CD8-positive, alpha-beta memory T cell (primary cell): Measurements from ENCODE around the gene CACNA1G. TPM values are rescaled to one million over a fixed set of nuclear protein-coding genes. Genes with fewer than 3 reads are reported as not detected.

Source experiments
- CTCF ChIA-PET: fragments of 350-600 bp; sonication (Branson Sonifier 250); formaldehyde crosslinking; loops from one replicate; lab custom pipeline; 2021; ENCODE audit warnings: antibody characterized with exemption; lab: Charles Lee
- POLR2A ChIA-PET: fragments of 350-600 bp; sonication (Branson Sonifier 250); formaldehyde crosslinking; loops from one replicate; lab custom pipeline; 2021; ENCODE audit warnings: antibody characterized with exemption; lab: Charles Lee
- DNase-seq, 5 donors: peaks; one replicate each; pipeline versions ENCODE4 v3.0.0 to v3.0.0-alpha.2; 2020 to 2022; ENCODE audit warnings: mixed read lengths in 1 of 5
- H3K27ac ChIP-seq: one replicate; pipeline ENCODE4 v1.7.0; 2013; ENCODE audit warnings: low read depth, mild to moderate bottlenecking, low read length, moderate library complexity
- H3K27me3 ChIP-seq: 2 replicates; pipeline ENCODE4 v1.7.0; 2013; ENCODE audit warnings: low read length, mild to moderate bottlenecking; ENCODE audit not compliant: insufficient read depth, poor library complexity, severe bottlenecking
- H3K36me3 ChIP-seq: 2 replicates; pipeline ENCODE4 v1.7.0; 2013; ENCODE audit warnings: mild to moderate bottlenecking, low read length, moderate library complexity; ENCODE audit not compliant: insufficient read depth
- H3K4me1 ChIP-seq: 2 replicates; pipeline ENCODE4 v1.7.0; 2013; ENCODE audit warnings: mild to moderate bottlenecking, low read length, moderate library complexity; ENCODE audit not compliant: insufficient read depth
- H3K4me3 ChIP-seq: 2 replicates; pipeline ENCODE4 v1.7.0; 2013; ENCODE audit warnings: mild to moderate bottlenecking, low read length
- H3K9me3 ChIP-seq: 2 replicates; pipeline ENCODE4 v1.7.0; 2013; ENCODE audit warnings: mild to moderate bottlenecking, low read length
- H3K27ac Mint-ChIP-seq, 8 donors: one replicate each; pipeline ENCODE4 v1.8.0; 2020 to 2021; ENCODE audit warnings: mixed read lengths in 8 of 8, mild to moderate bottlenecking in 6 of 8, inconsistent platforms in 3 of 8, moderate library complexity in 3 of 8
- H3K27me3 Mint-ChIP-seq, 2 donors: one replicate each; pipeline ENCODE4 v1.8.0; 2020 to 2021; ENCODE audit warnings: mixed read lengths in 2 of 2, mild to moderate bottlenecking in 1 of 2, moderate library complexity in 1 of 2
- H3K36me3 Mint-ChIP-seq, 3 donors: one replicate each; pipeline ENCODE4 v1.8.0; 2020 to 2021; ENCODE audit warnings: mixed read lengths in 3 of 3, inconsistent platforms in 1 of 3, mild to moderate bottlenecking in 1 of 3
- H3K4me1 Mint-ChIP-seq, 3 donors: one replicate each; pipeline ENCODE4 v1.8.0; 2020 to 2021; ENCODE audit warnings: mixed read lengths in 3 of 3, inconsistent platforms in 1 of 3, mild to moderate bottlenecking in 1 of 3
- H3K4me3 Mint-ChIP-seq, 7 donors: one replicate each; pipeline ENCODE4 v1.8.0; 2020 to 2021; ENCODE audit warnings: mixed read lengths in 7 of 7, mild to moderate bottlenecking in 6 of 7, moderate library complexity in 4 of 7, inconsistent platforms in 2 of 7
- H3K9me3 Mint-ChIP-seq, 5 donors: one replicate each; pipeline ENCODE4 v1.8.0; 2020 to 2022; ENCODE audit warnings: mixed read lengths in 5 of 5, mild to moderate bottlenecking in 3 of 5, moderate library complexity in 2 of 5, inconsistent platforms in 1 of 5
- polyA plus RNA-seq: library from polyadenylated mRNA; unstranded; fragments of 300-500 nt; fragmentation: Illumina TruSeq; gene quantifications from one replicate; pipeline ENCODE4 v1.2.3, GENCODE V29; 2021
- total RNA-seq, 2 experiments: library from RNA; stranded (reverse); gene quantifications; one replicate each; pipeline ENCODE4 v1.2.3, GENCODE V29; 2021

CACNA1G gene
- total and polyA plus RNA-seq, 3 experiments from 2014 or later, result 0.07 TPM; not detected in 2

- Mint-ChIP-seq H3K9me3 (no peaks in the 10 kb centered on the region), H3K27ac (no peak overlapping the region)
- CTCF ChIA-PET, result interaction anchor here (1.3 to 1.8 kb wide), 2 partner anchors 11 to 14 kb away, joined by 3 to 5 read pairs; no protein-coding TSS in a partner anchor
Observed at GRCh38 chr17:50527949-50528474, 32.5 kb upstream of the CACNA1G start.

GRCh38 chr17:50529849-50530248 is 30.7 kb upstream of the CACNA1G start:
- no peak overlapping the region for H3K27ac ChIP-seq
- ChIA-PET POLR2A (no interaction called here), CTCF (no interaction called here)
- H3K27me3 Mint-ChIP-seq, result peaks cover 45 to 64% of the 10 kb centered on the region in 2 donors
- H3K27ac Mint-ChIP-seq, result no peak overlapping the region
- H3K36me3 ChIP-seq, result no peaks in the 10 kb centered on the region
- no peaks in the 10 kb centered on the region for H3K36me3 Mint-ChIP-seq
- no peaks in the 10 kb centered on the region for H3K4me1 ChIP-seq
- H3K9me3 Mint-ChIP-seq, result no peaks in the 10 kb centered on the region
- peaks cover 44% of the 10 kb centered on the region for H3K27me3 ChIP-seq
- H3K4me3 ChIP-seq, result no peak overlapping the region
- no peak overlapping the region for H3K4me3 Mint-ChIP-seq
- no peaks in the 10 kb centered on the region for H3K9me3 ChIP-seq
- H3K4me1 Mint-ChIP-seq, result peaks cover 0 to 24% (median 4%) of the 10 kb centered on the region in 3 donors
- DNase-seq, result no peak

More at GRCh38 chr17:50527949-50528474, 32.5 kb upstream of the CACNA1G start:
- Mint-ChIP-seq H3K4me1 (peaks cover 0 to 13% (median 0%) of the 10 kb centered on the region in 3 donors), H3K36me3 (no peaks in the 10 kb centered on the region), H3K27me3 (peaks cover 35 to 49% of the 10 kb centered on the region in 2 donors), H3K4me3 (no peak overlapping the region)
- Histone ChIP-seq H3K4me3 (no peak overlapping the region), H3K36me3 (no peaks in the 10 kb centered on the region), H3K4me1 (no peaks in the 10 kb centered on the region), H3K27ac (no peak overlapping the region), H3K9me3 (no peaks in the 10 kb centered on the region), H3K27me3 (peaks cover 37% of the 10 kb centered on the region)
- DNase-seq, result no peak
- POLR2A ChIA-PET, result no interaction called here

GRCh38 chr17:50531428-50532025 is 29.0 kb upstream of the CACNA1G start:
- ChIA-PET CTCF (no interaction called here), POLR2A (no interaction called here)
- Histone ChIP-seq H3K4me1 (no peaks in the 10 kb centered on the region), H3K27me3 (peaks cover 44% of the 10 kb centered on the region), H3K9me3 (no peaks in the 10 kb centered on the region), H3K4me3 (no peak overlapping the region), H3K27ac (no peak overlapping the region), H3K36me3 (no peaks in the 10 kb centered on the region)
- H3K9me3 Mint-ChIP-seq, result no peaks in the 10 kb centered on the region
- H3K27me3 Mint-ChIP-seq, result peaks cover 56 to 72% of the 10 kb centered on the region in 2 donors
- H3K27ac Mint-ChIP-seq, result no peak overlapping the region
- no peak overlapping the region for H3K4me3 Mint-ChIP-seq
- peaks cover 0 to 24% (median 4%) of the 10 kb centered on the region in 3 donors for H3K4me1 Mint-ChIP-seq
- DNase-seq, result no peak
- no peaks in the 10 kb centered on the region for H3K36me3 Mint-ChIP-seq

GRCh38 chr17:50532452-50533024 is 28.0 kb upstream of the CACNA1G start, which contains the start of gene EPN3:
EPN3 (plus strand) TSS chr17:50532735; CDS start chr17:50536557, 3,822 bp downstream.
- no peaks in the 10 kb centered on the region for H3K9me3 Mint-ChIP-seq
- H3K4me3 Mint-ChIP-seq, result peak within 1 kb of the TSS in 1 of 7 donors; percentile 51
- H3K4me1 Mint-ChIP-seq, result peaks cover 0 to 24% (median 4%) of the 10 kb centered on the region in 3 donors
- ChIA-PET CTCF (no interaction called here), POLR2A (no interaction called here)
- Histone ChIP-seq H3K36me3 (no peaks in the 10 kb centered on the region), H3K4me1 (no peaks in the 10 kb centered on the region), H3K4me3 (no peak within 1 kb of the TSS), H3K9me3 (no peaks in the 10 kb centered on the region), H3K27me3 (peaks cover 44% of the 10 kb centered on the region), H3K27ac (no peak within 1 kb of the TSS)
- no peak within 1 kb of the TSS for H3K27ac Mint-ChIP-seq
- DNase-seq, result no peak
- peaks cover 56 to 72% of the 10 kb centered on the region in 2 donors for H3K27me3 Mint-ChIP-seq
- no peaks in the 10 kb centered on the region for H3K36me3 Mint-ChIP-seq

GRCh38 chr17:50533185-50533584 is 27.3 kb upstream of the CACNA1G start:
- no peaks in the 10 kb centered on the region for H3K9me3 Mint-ChIP-seq
- Histone ChIP-seq H3K27me3 (peaks cover 44% of the 10 kb centered on the region), H3K4me3 (no peak overlapping the region), H3K9me3 (no peaks in the 10 kb centered on the region), H3K36me3 (no peaks in the 10 kb centered on the region), H3K27ac (no peak overlapping the region), H3K4me1 (no peaks in the 10 kb centered on the region)
- no peak overlapping the region for H3K27ac Mint-ChIP-seq
- peak overlapping the region in 1 of 7 donors; percentile 51 for H3K4me3 Mint-ChIP-seq
- peaks cover 0 to 24% (median 4%) of the 10 kb centered on the region in 3 donors for H3K4me1 Mint-ChIP-seq
- DNase-seq, result no peak
- H3K36me3 Mint-ChIP-seq, result no peaks in the 10 kb centered on the region
- CTCF ChIA-PET, result no interaction called here
- peaks cover 55 to 71% of the 10 kb centered on the region in 2 donors for H3K27me3 Mint-ChIP-seq
- POLR2A ChIA-PET, result no interaction called here

DNA sequence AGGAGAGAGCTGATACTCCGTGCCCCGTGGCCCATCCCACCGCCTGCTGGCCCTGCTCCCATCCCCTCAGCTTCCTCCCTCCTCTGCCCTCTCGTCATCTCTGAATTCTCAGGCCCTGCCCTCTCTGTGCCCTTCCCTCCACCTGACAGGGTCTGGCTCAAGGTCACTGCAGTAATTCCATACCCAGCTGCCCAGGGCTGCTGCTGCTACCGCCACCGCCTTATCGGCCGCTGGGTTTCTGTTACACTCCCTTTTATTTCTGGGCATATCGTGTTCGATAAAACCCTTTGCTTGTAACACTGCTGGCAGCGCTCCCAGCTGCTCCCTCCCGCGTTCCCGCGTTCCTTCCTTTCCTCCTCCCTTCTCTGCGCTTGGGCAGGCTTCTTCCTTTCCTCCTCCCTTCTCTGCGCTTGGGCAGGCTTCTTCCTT is 26.8 kb upstream of the CACNA1G start:
- H3K4me1 ChIP-seq, result no peaks in the 10 kb centered on the region
- peak overlapping the region in 2 of 8 donors; percentile 14 to 34 for H3K27ac Mint-ChIP-seq
- no peaks in the 10 kb centered on the region for H3K9me3 ChIP-seq
- H3K4me3 Mint-ChIP-seq, result peak overlapping the region in 1 of 7 donors; percentile 51
- H3K36me3 ChIP-seq, result no peaks in the 10 kb centered on the region
- no peaks in the 10 kb centered on the region for H3K9me3 Mint-ChIP-seq
- ChIA-PET CTCF (no interaction called here), POLR2A (no interaction called here)
- H3K27me3 ChIP-seq, result peaks cover 44% of the 10 kb centered on the region
- peaks cover 53 to 65% of the 10 kb centered on the region in 2 donors for H3K27me3 Mint-ChIP-seq
- no peak overlapping the region for H3K27ac ChIP-seq
- H3K4me1 Mint-ChIP-seq, result peaks cover 0 to 24% (median 4%) of the 10 kb centered on the region in 3 donors
- no peaks in the 10 kb centered on the region for H3K36me3 Mint-ChIP-seq
- H3K4me3 ChIP-seq, result no peak overlapping the region
- DNase-seq, result no peak

DNA sequence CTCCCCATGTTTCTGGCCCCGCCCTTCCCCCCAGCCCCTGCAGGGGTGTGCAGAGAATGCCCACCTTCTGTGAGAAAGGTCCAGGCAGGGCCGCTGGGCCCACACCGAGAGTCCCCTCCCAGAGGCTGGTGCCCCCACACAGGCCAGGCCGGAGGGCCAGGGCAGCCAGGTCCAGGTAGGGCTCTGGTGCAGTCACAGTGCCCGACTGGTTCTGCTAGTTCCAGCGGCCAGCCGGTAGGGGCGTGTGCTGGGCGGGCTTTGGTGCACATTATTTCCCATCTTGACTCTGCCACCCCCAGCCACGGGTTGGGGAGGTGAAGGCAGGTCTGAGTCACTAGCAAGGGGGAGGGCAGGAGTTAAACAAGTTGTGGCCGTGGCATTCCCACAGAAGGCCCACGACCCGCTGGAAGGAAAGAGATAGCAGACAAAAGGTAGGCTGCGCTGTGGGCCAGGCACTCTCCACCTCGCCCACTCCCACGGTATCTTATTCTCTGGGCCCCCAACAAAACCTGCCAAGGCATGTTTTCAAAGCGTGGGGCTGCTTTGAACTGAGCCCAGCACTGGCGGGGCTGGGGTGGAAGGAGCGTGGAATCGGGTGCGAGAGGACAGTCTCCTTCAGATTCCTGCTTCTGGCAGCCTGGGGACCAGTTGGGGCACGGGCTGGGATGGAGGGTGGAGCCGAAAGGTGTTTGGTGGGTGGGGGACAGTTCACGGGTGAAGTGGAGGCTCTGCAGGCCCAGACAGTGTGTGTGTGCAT is 26.1 kb upstream of the CACNA1G start:
- peak overlapping the region in 1 of 8 donors; percentile 54 for H3K27ac Mint-ChIP-seq
- Histone ChIP-seq H3K4me1 (no peaks in the 10 kb centered on the region), H3K4me3 (no peak overlapping the region), H3K27ac (no peak overlapping the region), H3K27me3 (peaks cover 42% of the 10 kb centered on the region), H3K36me3 (no peaks in the 10 kb centered on the region), H3K9me3 (no peaks in the 10 kb centered on the region)
- H3K27me3 Mint-ChIP-seq, result peaks cover 53 to 59% of the 10 kb centered on the region in 2 donors
- H3K36me3 Mint-ChIP-seq, result no peaks in the 10 kb centered on the region
- H3K9me3 Mint-ChIP-seq, result no peaks in the 10 kb centered on the region
- ChIA-PET POLR2A (no interaction called here), CTCF (no interaction called here)
- peaks cover 0 to 24% (median 4%) of the 10 kb centered on the region in 3 donors for H3K4me1 Mint-ChIP-seq
- peak overlapping the region in 2 of 7 donors; percentile 34 to 51 for H3K4me3 Mint-ChIP-seq
- no peak for DNase-seq
